GM12875 (cell line): ENCODE results near the gene SPDEF.

ENCODE experiments used
- H3K4me3 ChIP-seq: one replicate; pipeline ENCODE4 v1.5.1; 2011; ENCODE audit warnings: low read depth, low read length, control low read depth
- TF ChIP-seq, protein P1 (sequence below): IDR thresholded peaks from 2 replicates; pipeline ENCODE4 v1.5.1; 2011; ENCODE audit warnings: low read depth, mild to moderate bottlenecking, control low read depth, inconsistent platforms, low read length, moderate library complexity, borderline replicate concordance; ENCODE audit not compliant: insufficient read depth

Gene SPDEF

DNA sequence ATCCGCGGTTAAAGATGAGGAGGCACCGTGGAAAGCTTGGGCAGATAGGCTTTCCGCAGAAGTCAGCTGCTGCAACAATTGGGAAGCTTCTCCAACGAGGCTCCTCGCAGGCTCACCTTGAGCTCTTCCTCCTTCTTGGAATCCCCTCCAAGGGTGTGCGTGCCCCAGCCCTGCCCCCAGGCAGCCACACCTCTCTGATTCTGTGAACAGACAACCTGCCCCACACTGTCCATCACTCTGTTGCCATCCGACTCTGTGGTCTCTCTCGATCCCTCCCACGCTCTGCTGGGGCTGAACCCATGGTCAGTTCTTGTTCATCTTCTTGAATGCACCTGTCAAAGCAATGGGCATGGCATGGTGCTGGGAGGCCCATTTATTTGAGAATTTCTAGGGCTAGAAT lies 58.7 kb downstream of the SPDEF start:
- TF ChIP-seq, protein P1, sequence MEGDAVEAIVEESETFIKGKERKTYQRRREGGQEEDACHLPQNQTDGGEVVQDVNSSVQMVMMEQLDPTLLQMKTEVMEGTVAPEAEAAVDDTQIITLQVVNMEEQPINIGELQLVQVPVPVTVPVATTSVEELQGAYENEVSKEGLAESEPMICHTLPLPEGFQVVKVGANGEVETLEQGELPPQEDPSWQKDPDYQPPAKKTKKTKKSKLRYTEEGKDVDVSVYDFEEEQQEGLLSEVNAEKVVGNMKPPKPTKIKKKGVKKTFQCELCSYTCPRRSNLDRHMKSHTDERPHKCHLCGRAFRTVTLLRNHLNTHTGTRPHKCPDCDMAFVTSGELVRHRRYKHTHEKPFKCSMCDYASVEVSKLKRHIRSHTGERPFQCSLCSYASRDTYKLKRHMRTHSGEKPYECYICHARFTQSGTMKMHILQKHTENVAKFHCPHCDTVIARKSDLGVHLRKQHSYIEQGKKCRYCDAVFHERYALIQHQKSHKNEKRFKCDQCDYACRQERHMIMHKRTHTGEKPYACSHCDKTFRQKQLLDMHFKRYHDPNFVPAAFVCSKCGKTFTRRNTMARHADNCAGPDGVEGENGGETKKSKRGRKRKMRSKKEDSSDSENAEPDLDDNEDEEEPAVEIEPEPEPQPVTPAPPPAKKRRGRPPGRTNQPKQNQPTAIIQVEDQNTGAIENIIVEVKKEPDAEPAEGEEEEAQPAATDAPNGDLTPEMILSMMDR: no peak

DNA sequence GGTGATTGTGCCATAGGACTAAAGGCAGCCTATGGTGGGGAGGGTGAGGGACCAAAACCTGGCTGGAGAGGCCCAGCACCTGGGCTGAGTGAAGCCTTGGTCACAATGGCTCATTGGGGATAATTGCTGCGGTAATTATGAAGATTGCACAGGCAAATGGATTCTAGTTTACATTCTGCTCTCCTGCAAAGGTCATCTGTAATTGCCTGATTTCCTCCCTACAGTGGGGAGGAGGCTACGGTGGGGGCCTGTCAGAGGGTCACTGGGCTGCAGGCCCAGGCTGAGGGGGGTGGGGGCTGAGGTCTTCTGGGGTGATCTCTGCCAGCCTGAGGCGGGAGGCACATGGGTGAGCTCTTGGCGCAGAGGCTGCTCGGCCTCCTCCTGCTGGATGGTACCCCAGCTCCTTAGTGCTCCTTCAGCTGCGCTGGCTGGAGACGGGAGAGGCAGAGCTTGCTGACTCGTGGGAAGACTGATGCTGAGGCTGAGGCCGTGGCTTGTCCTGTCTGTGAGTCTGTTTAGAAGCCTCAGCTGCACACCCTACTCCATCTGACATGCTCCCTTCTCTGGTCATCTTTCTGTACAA lies 59.9 kb downstream of the SPDEF start:
- TF ChIP-seq, protein P1: no peak
- H3K4me3 ChIP-seq: no peak overlapping the region

More for the DNA sequence above, 58.7 kb downstream of the SPDEF start:
- no peak overlapping the region for H3K4me3 ChIP-seq

DNA sequence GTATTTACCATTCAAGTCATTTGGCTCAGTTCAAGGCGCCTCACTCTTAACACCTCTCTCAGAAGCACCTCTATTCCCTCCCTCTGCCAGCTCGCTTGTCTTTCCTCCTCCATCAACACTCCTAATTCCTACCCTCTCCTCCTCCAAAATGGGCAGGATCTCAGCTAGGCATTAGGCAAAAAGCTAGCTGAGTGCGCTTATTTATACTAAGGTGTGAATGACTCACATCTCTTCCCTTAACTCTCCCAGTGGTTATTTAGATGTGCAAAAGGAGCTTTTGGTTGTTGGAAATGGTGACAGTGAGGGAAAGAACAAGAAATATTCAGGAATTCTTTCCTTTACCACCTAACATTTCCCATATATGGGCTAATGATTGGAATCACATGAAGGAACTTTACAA lies 61.2 kb downstream of the SPDEF start:
- TF ChIP-seq, protein P1: no peak
- no peak overlapping the region for H3K4me3 ChIP-seq

DNA sequence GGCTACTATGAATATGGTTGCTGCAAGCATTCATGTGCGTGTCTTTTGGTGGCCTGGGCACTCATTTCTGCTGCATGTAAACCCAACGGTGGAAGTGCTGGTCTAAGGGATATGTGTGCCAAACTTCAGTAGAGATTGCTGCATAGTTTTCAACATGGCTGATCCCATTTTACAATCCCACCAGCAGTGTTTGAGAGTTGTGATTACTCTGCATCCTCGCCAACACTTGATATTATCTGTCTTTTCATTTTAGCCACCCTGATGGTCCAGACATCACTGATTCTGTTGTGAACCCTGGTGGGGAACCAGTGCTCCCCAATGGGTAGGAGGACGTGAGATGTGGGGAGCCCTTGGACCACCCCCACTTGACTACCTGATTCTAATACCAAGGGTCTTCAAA lies 62.8 kb downstream of the SPDEF start:
- no peak overlapping the region for H3K4me3 ChIP-seq
- TF ChIP-seq, protein P1: no peak

DNA sequence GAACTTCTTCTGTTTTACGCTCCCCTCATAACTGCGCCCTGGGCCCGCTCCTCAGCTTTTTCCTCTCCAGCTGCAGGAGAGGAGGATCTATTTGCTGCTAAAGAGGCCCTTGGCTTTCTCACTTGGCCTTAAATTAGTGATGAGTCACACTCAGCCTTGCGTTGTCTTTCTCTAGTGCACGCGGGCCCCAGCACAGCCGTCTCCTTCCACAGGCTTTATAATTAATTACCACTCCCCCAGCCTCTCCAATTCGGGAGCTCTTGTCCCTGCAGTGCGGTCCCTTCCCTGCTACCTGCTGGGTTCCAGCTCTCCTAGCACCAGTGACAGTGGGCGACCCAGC lies 65.1 kb downstream of the SPDEF start:
- TF ChIP-seq, protein P1: no peak
- no peak overlapping the region for H3K4me3 ChIP-seq

DNA sequence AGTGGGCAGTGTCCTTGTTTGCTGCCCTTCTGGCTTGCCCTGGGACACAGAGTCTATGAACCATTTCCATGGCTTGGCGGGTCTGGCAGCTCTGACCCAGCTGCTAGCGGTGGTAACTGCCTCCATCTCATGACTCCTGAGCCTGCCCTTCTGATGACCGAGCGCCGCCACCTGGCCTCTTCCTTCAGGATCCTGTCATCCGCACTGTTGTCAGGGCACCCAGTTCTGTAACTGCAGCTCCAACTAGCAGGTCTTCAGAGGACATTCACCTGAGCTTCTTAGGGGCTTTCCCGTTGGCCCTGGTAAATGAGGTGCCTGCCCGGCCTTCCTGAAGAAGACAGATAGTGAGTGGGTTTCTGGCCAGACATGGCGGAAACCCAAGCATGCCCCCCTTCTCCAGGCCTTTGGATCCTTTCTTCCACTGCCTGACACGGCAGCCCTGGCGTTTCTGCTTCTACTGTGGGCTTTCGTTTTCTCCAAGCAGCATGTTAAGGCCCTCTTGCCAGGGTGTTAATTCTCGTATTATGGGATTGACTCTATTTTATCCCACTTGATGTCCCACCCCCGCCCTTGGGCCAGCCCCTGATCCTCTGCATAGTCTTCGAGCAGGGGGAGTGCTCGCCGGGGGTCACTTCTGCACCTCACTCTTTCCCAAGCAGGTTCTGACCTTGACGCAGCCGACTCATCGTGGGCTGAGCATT lies 65.6 kb downstream of the SPDEF start:
- TF ChIP-seq, protein P1: no peak
- H3K4me3 ChIP-seq: no peak overlapping the region

DNA sequence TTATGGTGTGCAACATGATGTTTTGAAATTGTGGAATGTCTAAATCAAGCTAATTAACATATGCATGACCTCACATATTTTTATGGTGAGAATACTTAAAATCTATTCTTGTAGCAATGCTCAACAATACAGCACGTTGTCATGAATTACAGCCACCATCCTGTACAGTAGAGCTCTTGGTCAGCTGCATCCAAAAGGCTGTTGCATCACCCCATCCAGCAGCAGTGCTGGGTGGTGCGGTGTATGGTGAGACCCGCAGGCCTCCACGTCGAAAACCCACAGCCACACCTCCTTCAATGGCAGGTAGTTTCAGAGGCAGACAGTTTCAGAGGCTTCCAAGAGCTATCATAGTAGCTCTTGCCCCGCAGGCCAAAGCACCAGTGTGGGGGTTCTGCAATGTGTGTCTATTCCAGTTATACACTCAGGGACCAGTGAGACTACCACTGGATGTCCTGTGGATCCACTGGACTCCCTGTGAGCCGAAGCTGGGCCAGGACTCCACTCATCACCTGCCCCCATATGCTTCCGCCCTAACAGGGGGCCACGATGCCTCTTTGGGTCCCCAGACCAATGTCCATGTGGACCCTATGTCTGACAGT lies 66.8 kb downstream of the SPDEF start:
- no peak overlapping the region for H3K4me3 ChIP-seq
- TF ChIP-seq, protein P1: no peak
